ENCODE results near the gene AKR1C1. TPM values are rescaled to one million over a fixed set of nuclear protein-coding genes. Genes with fewer than 3 reads are reported as not detected.

The AKR1C1 gene
- total and polyA plus RNA-seq, 2 donors (not counting 1 experiment from before 2014, with no cell fraction given) = 118 to 154 TPM

DNA sequence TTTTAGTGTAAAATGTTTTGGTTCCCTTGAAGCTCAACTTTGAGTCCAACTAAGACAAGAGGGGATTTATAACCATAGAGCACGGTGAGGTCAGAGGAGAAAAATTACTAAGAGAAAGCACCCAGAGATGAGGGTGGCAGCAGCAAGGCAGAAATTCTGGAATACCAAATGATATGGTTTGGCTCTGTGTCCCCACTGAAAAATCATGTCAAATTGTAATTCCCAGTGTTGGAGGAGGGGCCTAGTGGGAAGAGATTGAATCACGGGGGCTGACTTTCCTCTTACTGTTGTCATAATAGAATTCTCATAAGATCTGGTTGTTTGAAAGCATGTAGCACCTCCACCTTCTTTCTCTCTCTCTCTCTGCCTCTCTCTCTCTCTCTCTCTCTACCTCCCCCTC lies 19.4 kb upstream of the AKR1C1 start:
- no peaks in the 10 kb centered on the region for H3K36me3 ChIP-seq (ENCODE audit: control insufficient read depth, insufficient read depth, low read length)
- H3K27ac ChIP-seq (ENCODE audit: insufficient read depth, low read length) = no peak overlapping the region
- H3K4me3 ChIP-seq (replicated peaks in 1 of 4; ENCODE audit: control extremely low read depth in 1 of 4, insufficient read depth in 1 of 4, low read depth in 3 of 4, low read length in 4 of 4) = no peak overlapping the region
- no peak overlapping the region for H3K9ac ChIP-seq (ENCODE audit: insufficient read depth, low read length)
- H3K27me3 ChIP-seq (ENCODE audit: control insufficient read depth, insufficient read depth, low read length) = no peaks in the 10 kb centered on the region
- H4K20me1 ChIP-seq (ENCODE audit: control insufficient read depth, extremely low read depth, insufficient read depth, low read length) = no peaks in the 10 kb centered on the region
- H3K9me3 ChIP-seq (ENCODE audit: control insufficient read depth, insufficient read depth, low read depth, low read length) = no peaks in the 10 kb centered on the region
- peaks cover 24% of the 10 kb centered on the region for H3K4me1 ChIP-seq (ENCODE audit: control insufficient read depth, extremely low read depth, insufficient read depth, low read length)
- no peaks in the 10 kb centered on the region for H3K79me2 ChIP-seq (ENCODE audit: control insufficient read depth, insufficient read depth, low read length)
- no peak overlapping the region for H2AFZ ChIP-seq (ENCODE audit: low read length)
- no peak overlapping the region for H3K4me2 ChIP-seq (ENCODE audit: extremely low read depth, insufficient read depth, low read length)
- no peak for TF ChIP-seq EZH2 (IDR thresholded peaks at IDR 0.05; ENCODE audit: low read length, missing control alignments)
- TF ChIP-seq, protein P1, sequence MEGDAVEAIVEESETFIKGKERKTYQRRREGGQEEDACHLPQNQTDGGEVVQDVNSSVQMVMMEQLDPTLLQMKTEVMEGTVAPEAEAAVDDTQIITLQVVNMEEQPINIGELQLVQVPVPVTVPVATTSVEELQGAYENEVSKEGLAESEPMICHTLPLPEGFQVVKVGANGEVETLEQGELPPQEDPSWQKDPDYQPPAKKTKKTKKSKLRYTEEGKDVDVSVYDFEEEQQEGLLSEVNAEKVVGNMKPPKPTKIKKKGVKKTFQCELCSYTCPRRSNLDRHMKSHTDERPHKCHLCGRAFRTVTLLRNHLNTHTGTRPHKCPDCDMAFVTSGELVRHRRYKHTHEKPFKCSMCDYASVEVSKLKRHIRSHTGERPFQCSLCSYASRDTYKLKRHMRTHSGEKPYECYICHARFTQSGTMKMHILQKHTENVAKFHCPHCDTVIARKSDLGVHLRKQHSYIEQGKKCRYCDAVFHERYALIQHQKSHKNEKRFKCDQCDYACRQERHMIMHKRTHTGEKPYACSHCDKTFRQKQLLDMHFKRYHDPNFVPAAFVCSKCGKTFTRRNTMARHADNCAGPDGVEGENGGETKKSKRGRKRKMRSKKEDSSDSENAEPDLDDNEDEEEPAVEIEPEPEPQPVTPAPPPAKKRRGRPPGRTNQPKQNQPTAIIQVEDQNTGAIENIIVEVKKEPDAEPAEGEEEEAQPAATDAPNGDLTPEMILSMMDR (conservative IDR thresholded peaks at IDR 0.05 in 1 of 2, IDR thresholded peaks at IDR 0.05 in 1 of 2; ENCODE audit: low read depth in 1 of 2, low read length in 2 of 2) = no peak
- peak in 1 of 2 donors; percentile 14 for DNase-seq (ENCODE audit: low read depth in 2 of 2)

DNA sequence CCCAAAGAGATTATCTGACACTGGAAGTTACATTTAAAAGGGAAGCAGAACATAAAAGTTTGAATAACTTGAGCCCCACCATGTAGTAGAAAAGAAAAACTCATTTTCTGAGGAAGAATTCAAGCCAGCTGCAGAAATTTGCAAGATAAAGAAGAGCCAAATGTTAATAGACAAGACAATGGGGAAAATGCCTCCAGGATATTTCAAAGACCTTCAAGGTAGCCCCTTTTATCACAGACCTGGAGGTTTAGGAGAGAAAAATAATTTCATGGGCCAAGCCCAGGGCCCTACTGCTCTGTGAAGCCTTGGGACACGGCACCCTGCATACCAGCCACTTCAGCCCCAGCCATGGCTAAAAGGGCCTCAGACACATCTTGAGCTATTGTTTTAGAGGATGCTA lies 18.4 kb upstream of the AKR1C1 start:
- Histone ChIP-seq H3K4me3 (replicated peaks in 1 of 4; ENCODE audit: control extremely low read depth in 1 of 4, insufficient read depth in 1 of 4, low read depth in 3 of 4, low read length in 4 of 4) (no peak overlapping the region), H3K27ac (ENCODE audit: insufficient read depth, low read length) (no peak overlapping the region), H3K9me3 (ENCODE audit: control insufficient read depth, insufficient read depth, low read depth, low read length) (no peaks in the 10 kb centered on the region), H3K4me1 (ENCODE audit: control insufficient read depth, extremely low read depth, insufficient read depth, low read length) (peaks cover 24% of the 10 kb centered on the region), H4K20me1 (ENCODE audit: control insufficient read depth, extremely low read depth, insufficient read depth, low read length) (no peaks in the 10 kb centered on the region), H3K9ac (ENCODE audit: insufficient read depth, low read length) (no peak overlapping the region), H3K4me2 (ENCODE audit: extremely low read depth, insufficient read depth, low read length) (no peak overlapping the region), H2AFZ (ENCODE audit: low read length) (no peak overlapping the region), H3K27me3 (ENCODE audit: control insufficient read depth, insufficient read depth, low read length) (no peaks in the 10 kb centered on the region), H3K36me3 (ENCODE audit: control insufficient read depth, insufficient read depth, low read length) (no peaks in the 10 kb centered on the region), H3K79me2 (ENCODE audit: control insufficient read depth, insufficient read depth, low read length) (no peaks in the 10 kb centered on the region)
- no peak for DNase-seq (ENCODE audit: low read depth in 2 of 2)
- TF ChIP-seq, protein P1 (conservative IDR thresholded peaks at IDR 0.05 in 1 of 2, IDR thresholded peaks at IDR 0.05 in 1 of 2; ENCODE audit: low read depth in 1 of 2, low read length in 2 of 2) = no peak
- no peak for TF ChIP-seq EZH2 (IDR thresholded peaks at IDR 0.05; ENCODE audit: low read length, missing control alignments)

DNA sequence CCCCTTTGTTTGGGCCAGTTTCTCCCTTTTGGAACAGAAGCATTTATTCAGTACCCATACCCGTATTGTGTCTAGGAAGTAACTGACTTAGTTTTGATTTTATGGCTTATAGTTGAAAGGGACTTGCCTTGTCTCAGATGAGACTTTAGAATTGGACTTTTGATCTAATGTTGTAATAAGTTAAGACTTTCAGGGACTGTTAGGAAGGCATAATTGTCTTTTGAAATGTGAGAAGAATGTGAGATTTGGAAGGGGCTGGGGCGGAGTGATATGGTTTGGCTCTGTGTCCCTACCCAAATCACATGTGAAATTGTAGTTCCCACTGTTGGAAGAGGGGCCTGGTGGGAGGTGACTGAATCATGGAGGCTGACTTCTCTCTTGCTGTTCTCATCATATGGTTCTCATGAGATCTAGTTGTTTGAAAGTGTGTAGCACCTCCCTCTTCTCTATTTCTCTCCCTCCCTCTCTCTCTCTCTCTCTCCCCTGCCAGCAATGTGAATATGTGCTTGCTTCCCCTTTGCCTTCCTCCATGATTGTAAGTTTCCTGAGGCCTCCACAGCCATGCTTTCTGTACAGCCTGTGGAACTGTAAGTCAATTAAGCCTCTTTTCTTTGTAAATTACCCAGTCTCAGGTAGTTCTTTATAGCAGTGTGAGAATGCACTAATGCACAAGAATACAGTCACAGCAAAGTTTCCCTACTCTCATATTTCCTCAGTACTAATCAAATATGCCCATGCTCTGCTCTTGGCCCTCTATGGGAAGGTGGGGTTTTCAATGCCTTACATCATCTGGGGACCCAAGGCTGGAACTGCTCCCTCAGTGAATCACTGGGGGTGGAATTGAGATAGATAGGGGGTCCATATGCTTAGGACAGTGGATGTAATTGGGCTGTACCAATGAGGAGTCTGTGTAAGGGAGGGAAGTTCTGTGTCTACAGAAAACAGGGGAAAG lies 17.2 kb upstream of the AKR1C1 start:
- DNase-seq (ENCODE audit: low read depth in 2 of 2) = peak in 1 of 2 donors; percentile 42
- Histone ChIP-seq H3K4me2 (ENCODE audit: extremely low read depth, insufficient read depth, low read length) (no peak overlapping the region), H3K79me2 (ENCODE audit: control insufficient read depth, insufficient read depth, low read length) (no peaks in the 10 kb centered on the region), H3K4me1 (ENCODE audit: control insufficient read depth, extremely low read depth, insufficient read depth, low read length) (peaks cover 24% of the 10 kb centered on the region), H3K36me3 (ENCODE audit: control insufficient read depth, insufficient read depth, low read length) (no peaks in the 10 kb centered on the region), H3K9ac (ENCODE audit: insufficient read depth, low read length) (no peak overlapping the region), H4K20me1 (ENCODE audit: control insufficient read depth, extremely low read depth, insufficient read depth, low read length) (no peaks in the 10 kb centered on the region), H3K9me3 (ENCODE audit: control insufficient read depth, insufficient read depth, low read depth, low read length) (no peaks in the 10 kb centered on the region), H3K27me3 (ENCODE audit: control insufficient read depth, insufficient read depth, low read length) (no peaks in the 10 kb centered on the region), H3K4me3 (replicated peaks in 1 of 4; ENCODE audit: control extremely low read depth in 1 of 4, insufficient read depth in 1 of 4, low read depth in 3 of 4, low read length in 4 of 4) (no peak overlapping the region), H2AFZ (ENCODE audit: low read length) (no peak overlapping the region), H3K27ac (ENCODE audit: insufficient read depth, low read length) (no peak overlapping the region)
- TF ChIP-seq EZH2 (IDR thresholded peaks at IDR 0.05; ENCODE audit: low read length, missing control alignments) = no peak
- TF ChIP-seq, protein P1 (conservative IDR thresholded peaks at IDR 0.05 in 1 of 2, IDR thresholded peaks at IDR 0.05 in 1 of 2; ENCODE audit: low read depth in 1 of 2, low read length in 2 of 2) = no peak
